Activated naive CD8-positive, alpha-beta T cell treated with anti-CD3 and anti-CD28 coated beads, Interleukin-2, amount 50 U/mL, for 24 hours (primary cell): ENCODE results near the gene ERC1.

Experiments
- ATAC-seq: fragments of 150-1000 bp; cut with Tn5 transposase; one replicate; pipeline ENCODE4 v1.10.0; 2021
- DNase-seq: peaks from one replicate; pipeline ENCODE4 v3.0.0; 2021
- H3K27ac Mint-ChIP-seq: one replicate; pipeline ENCODE4 v1.8.0; 2021; ENCODE audit warnings: mild to moderate bottlenecking, mixed read lengths
- H3K27me3 Mint-ChIP-seq: one replicate; pipeline ENCODE4 v1.8.0; 2021; ENCODE audit warnings: mixed read lengths
- H3K36me3 Mint-ChIP-seq: one replicate; pipeline ENCODE4 v1.8.0; 2021; ENCODE audit warnings: low read depth, mixed read lengths
- H3K4me1 Mint-ChIP-seq: one replicate; pipeline ENCODE4 v1.8.0; 2021; ENCODE audit warnings: mixed read lengths
- H3K4me3 Mint-ChIP-seq: one replicate; pipeline ENCODE4 v1.8.0; 2021; ENCODE audit warnings: mild to moderate bottlenecking, moderate library complexity, mixed read lengths
- H3K9me3 Mint-ChIP-seq: one replicate; pipeline ENCODE4 v1.8.0; 2021; ENCODE audit warnings: mixed read lengths

The ERC1 gene

GRCh38 chr12:1436981-1437380 lies 446.0 kb downstream of the ERC1 start:
- Mint-ChIP-seq H3K9me3 (no peaks in the 10 kb centered on the region), H3K27ac (no peak overlapping the region), H3K27me3 (no peaks in the 10 kb centered on the region), H3K36me3 (peaks cover 2% of the 10 kb centered on the region), H3K4me3 (no peak overlapping the region), H3K4me1 (no peaks in the 10 kb centered on the region)
- no peak for DNase-seq
- ATAC-seq, result no peak

GRCh38 chr12:1439201-1439600 lies 448.2 kb downstream of the ERC1 start:
- H3K4me3 Mint-ChIP-seq, result no peak overlapping the region
- ATAC-seq (no peak), DNase-seq (no peak)
- H3K36me3 Mint-ChIP-seq, result peaks cover 3% of the 10 kb centered on the region
- H3K9me3 Mint-ChIP-seq, result no peaks in the 10 kb centered on the region
- H3K27me3 Mint-ChIP-seq, result no peaks in the 10 kb centered on the region
- H3K4me1 Mint-ChIP-seq, result no peaks in the 10 kb centered on the region
- no peak overlapping the region for H3K27ac Mint-ChIP-seq

DNA sequence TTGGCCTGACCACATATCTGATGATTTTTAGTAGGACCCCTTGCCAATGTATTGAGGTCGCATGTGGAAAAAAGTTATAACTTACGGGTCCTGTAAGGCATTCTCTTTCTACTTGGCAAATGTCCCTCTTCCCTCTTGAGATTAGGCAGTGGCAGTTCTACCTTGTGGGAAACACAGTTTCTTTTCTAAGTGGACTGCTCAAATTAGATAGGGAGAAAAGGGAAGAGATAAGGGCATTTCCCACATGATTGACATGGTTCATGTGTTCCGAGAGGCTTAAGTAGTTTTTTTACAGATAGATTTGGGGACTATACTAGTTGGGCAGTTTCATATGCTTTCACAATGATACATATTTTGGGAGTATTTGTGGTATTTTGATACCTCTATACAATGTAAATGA lies 448.7 kb downstream of the ERC1 start:
- no peak for DNase-seq
- no peak for ATAC-seq
- H3K9me3 Mint-ChIP-seq, result no peaks in the 10 kb centered on the region
- no peak overlapping the region for H3K27ac Mint-ChIP-seq
- no peaks in the 10 kb centered on the region for H3K4me1 Mint-ChIP-seq
- no peak overlapping the region for H3K4me3 Mint-ChIP-seq
- H3K27me3 Mint-ChIP-seq, result no peaks in the 10 kb centered on the region
- peaks cover 3% of the 10 kb centered on the region for H3K36me3 Mint-ChIP-seq

- peaks cover 20% of the 10 kb centered on the region for H3K36me3 Mint-ChIP-seq
- H3K27ac Mint-ChIP-seq, result no peak overlapping the region
- no peaks in the 10 kb centered on the region for H3K27me3 Mint-ChIP-seq
- DNase-seq (no peak), ATAC-seq (no peak)
- no peaks in the 10 kb centered on the region for H3K4me1 Mint-ChIP-seq
- H3K4me3 Mint-ChIP-seq, result no peak overlapping the region
- no peaks in the 10 kb centered on the region for H3K9me3 Mint-ChIP-seq
These were observed 452.6 kb downstream of the ERC1 start for GRCh38 chr12:1443421-1444141.

DNA sequence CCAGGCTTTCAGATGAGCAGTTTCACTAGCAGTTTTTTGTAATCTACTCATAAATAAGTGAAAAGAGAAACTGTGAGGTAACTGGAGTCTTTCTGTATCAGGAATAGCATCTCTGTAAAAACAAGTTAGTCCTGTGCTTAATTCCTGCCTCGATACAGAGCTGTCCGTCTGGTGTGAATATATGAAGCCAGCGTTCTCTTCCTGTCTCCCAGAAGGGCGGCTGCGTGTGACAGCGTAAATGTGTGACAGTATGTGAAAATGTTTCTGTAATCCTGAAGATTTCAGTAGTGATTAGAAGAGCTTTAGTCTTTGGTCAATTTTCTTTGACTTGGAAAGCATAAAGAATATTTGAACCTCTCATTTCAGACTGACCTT lies 453.1 kb downstream of the ERC1 start:
- ATAC-seq (no peak), DNase-seq (no peak)
- Mint-ChIP-seq H3K36me3 (peaks cover 20% of the 10 kb centered on the region), H3K4me3 (no peak overlapping the region), H3K27ac (no peak overlapping the region), H3K9me3 (no peaks in the 10 kb centered on the region), H3K27me3 (no peaks in the 10 kb centered on the region), H3K4me1 (no peaks in the 10 kb centered on the region)

DNA sequence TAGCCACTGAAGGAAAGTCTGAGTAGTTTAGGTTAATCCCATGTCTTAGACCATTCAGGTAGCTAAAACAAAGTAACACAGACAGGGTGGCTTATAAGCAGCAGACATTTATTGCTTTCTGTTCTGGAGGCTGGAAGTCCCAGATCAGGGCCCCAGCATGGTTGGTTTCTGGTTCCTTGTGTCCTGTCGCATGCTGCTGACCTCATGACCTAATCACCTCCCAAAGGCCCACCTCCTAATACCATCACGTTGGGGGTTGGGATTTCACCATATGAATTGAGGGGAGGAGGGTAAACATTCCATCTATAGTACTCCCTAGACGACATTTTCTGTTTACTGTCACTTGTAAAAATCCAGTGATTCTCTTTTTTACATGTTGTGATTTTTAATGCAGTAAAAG lies 454.8 kb downstream of the ERC1 start:
- peaks cover 24% of the 10 kb centered on the region for H3K36me3 Mint-ChIP-seq
- DNase-seq (no peak), ATAC-seq (no peak)
- H3K9me3 Mint-ChIP-seq, result no peaks in the 10 kb centered on the region
- H3K4me1 Mint-ChIP-seq, result no peaks in the 10 kb centered on the region
- no peaks in the 10 kb centered on the region for H3K27me3 Mint-ChIP-seq
- no peak overlapping the region for H3K27ac Mint-ChIP-seq
- H3K4me3 Mint-ChIP-seq, result no peak overlapping the region

GRCh38 chr12:1448336-1448735 lies 457.3 kb downstream of the ERC1 start:
- Mint-ChIP-seq H3K4me3 (no peak overlapping the region), H3K27ac (no peak overlapping the region), H3K4me1 (no peaks in the 10 kb centered on the region), H3K9me3 (no peaks in the 10 kb centered on the region), H3K27me3 (no peaks in the 10 kb centered on the region), H3K36me3 (peaks cover 30% of the 10 kb centered on the region)
- DNase-seq, result no peak
- no peak for ATAC-seq

GRCh38 chr12:1453810-1454209 lies 462.8 kb downstream of the ERC1 start:
- H3K36me3 Mint-ChIP-seq, result peaks cover 12% of the 10 kb centered on the region
- no peak overlapping the region for H3K4me3 Mint-ChIP-seq
- no peaks in the 10 kb centered on the region for H3K27me3 Mint-ChIP-seq
- no peaks in the 10 kb centered on the region for H3K9me3 Mint-ChIP-seq
- DNase-seq, result no peak
- no peaks in the 10 kb centered on the region for H3K4me1 Mint-ChIP-seq
- no peak for ATAC-seq
- H3K27ac Mint-ChIP-seq, result no peak overlapping the region

- Mint-ChIP-seq H3K36me3 (peaks cover 3% of the 10 kb centered on the region), H3K4me1 (no peaks in the 10 kb centered on the region), H3K27ac (no peak overlapping the region), H3K9me3 (peaks cover 4% of the 10 kb centered on the region), H3K27me3 (no peaks in the 10 kb centered on the region), H3K4me3 (no peak overlapping the region)
- ATAC-seq, result no peak
- no peak for DNase-seq
These were observed 465.9 kb downstream of the ERC1 start for GRCh38 chr12:1456885-1457284.

- Mint-ChIP-seq H3K4me3 (no peak overlapping the region), H3K4me1 (no peaks in the 10 kb centered on the region), H3K36me3 (no peaks in the 10 kb centered on the region), H3K9me3 (peaks cover 4% of the 10 kb centered on the region), H3K27me3 (no peaks in the 10 kb centered on the region), H3K27ac (no peak overlapping the region)
- DNase-seq (no peak), ATAC-seq (no peak)
These were observed 466.9 kb downstream of the ERC1 start for GRCh38 chr12:1457901-1458300.

GRCh38 chr12:1459339-1459738 lies 468.3 kb downstream of the ERC1 start:
- Mint-ChIP-seq H3K4me3 (no peak overlapping the region), H3K9me3 (peaks cover 4% of the 10 kb centered on the region), H3K36me3 (no peaks in the 10 kb centered on the region), H3K4me1 (no peaks in the 10 kb centered on the region), H3K27ac (no peak overlapping the region), H3K27me3 (no peaks in the 10 kb centered on the region)
- ATAC-seq (no peak), DNase-seq (no peak)

- ATAC-seq, result no peak
- no peak for DNase-seq
- Mint-ChIP-seq H3K36me3 (peaks cover 6% of the 10 kb centered on the region), H3K4me1 (no peaks in the 10 kb centered on the region), H3K4me3 (no peak overlapping the region), H3K9me3 (peaks cover 4% of the 10 kb centered on the region), H3K27ac (no peak overlapping the region), H3K27me3 (no peaks in the 10 kb centered on the region)
These were observed 472.3 kb downstream of the ERC1 start for GRCh38 chr12:1463073-1463905.

- Mint-ChIP-seq H3K4me1 (no peaks in the 10 kb centered on the region), H3K4me3 (no peak overlapping the region), H3K9me3 (peaks cover 4% of the 10 kb centered on the region), H3K27ac (no peak overlapping the region), H3K36me3 (peaks cover 6% of the 10 kb centered on the region), H3K27me3 (no peaks in the 10 kb centered on the region)
- DNase-seq, result no peak
- no peak for ATAC-seq
These were observed 473.9 kb downstream of the ERC1 start for GRCh38 chr12:1464925-1465324.

- H3K36me3 Mint-ChIP-seq, result peaks cover 8% of the 10 kb centered on the region
- no peak overlapping the region for H3K4me3 Mint-ChIP-seq
These were observed 475.0 kb downstream of the ERC1 start for GRCh38 chr12:1465990-1466389.

DNA sequence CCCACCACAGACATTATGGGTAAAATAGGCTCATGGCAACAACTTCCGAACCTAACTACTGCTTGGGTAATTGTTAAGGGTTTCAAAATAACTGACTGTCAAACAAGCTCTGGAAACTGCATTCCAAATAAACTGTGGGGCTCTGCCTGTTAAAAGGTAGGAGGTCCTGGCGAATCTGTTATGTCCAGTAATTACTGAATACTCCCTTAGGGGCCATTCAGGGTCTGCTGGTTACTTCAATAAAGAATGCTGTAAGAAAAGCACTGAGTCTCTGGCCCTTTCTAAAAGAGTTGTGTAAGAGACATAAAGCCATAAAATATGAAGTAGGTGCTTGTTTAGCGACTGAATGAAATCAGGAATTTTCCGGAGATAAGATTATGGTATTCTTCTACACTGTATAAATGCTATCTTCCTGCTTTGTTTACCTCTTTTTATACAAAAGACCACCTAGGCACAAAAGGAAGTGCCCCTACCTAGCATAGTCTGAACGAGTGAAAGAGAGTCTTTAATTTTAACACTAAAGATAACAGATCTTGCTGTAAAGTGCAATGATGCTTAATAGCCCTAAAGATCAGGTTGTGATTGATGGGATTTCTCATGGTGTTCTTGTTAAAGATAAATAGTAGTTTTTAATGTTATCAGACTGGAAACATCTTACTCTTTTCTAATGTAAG lies 475.6 kb downstream of the ERC1 start:
- no peak for ATAC-seq
- H3K27me3 Mint-ChIP-seq, result no peaks in the 10 kb centered on the region
- no peak overlapping the region for H3K4me3 Mint-ChIP-seq

More at GRCh38 chr12:1465990-1466389, 475.0 kb downstream of the ERC1 start:
- no peaks in the 10 kb centered on the region for H3K4me1 Mint-ChIP-seq
- H3K27ac Mint-ChIP-seq, result no peak overlapping the region
- no peaks in the 10 kb centered on the region for H3K27me3 Mint-ChIP-seq
- no peak for DNase-seq
- no peak for ATAC-seq
- no peaks in the 10 kb centered on the region for H3K9me3 Mint-ChIP-seq

More for the DNA sequence above, 475.6 kb downstream of the ERC1 start:
- Mint-ChIP-seq H3K9me3 (no peaks in the 10 kb centered on the region), H3K36me3 (peaks cover 8% of the 10 kb centered on the region), H3K27ac (no peak overlapping the region), H3K4me1 (no peaks in the 10 kb centered on the region)
- DNase-seq, result no peak
